IMR-90 (cell line): ENCODE measurements around the gene GUCY1A2.

Source experiments
- BHLHE40 ChIP-seq: fragments of 150-350 bp; IDR thresholded peaks from 2 replicates; pipeline ENCODE4 v1.6.1; 2016; ENCODE audit warnings: mild to moderate bottlenecking, low read depth, low read length
- CEBPB ChIP-seq: IDR thresholded peaks from 2 replicates; pipeline ENCODE4 v1.6.1; 2012; ENCODE audit warnings: low read depth, low read length, improper control_type of control experiment
- CHD1 ChIP-seq: IDR thresholded peaks from 2 replicates; pipeline ENCODE4 v1.6.1; 2012; ENCODE audit warnings: low read depth, low read length, improper control_type of control experiment
- CTCF ChIP-seq: conservative IDR thresholded peaks from 2 replicates; pipeline ENCODE4 v1.5.1; 2012; ENCODE audit warnings: mild to moderate bottlenecking, low read depth, low read length, improper control_type of control experiment
- FOS ChIP-seq: fragments of 150-350 bp; IDR thresholded peaks from 2 replicates; pipeline ENCODE4 v1.6.1; 2016; ENCODE audit warnings: low read depth, low read length
- MAFK ChIP-seq: IDR thresholded peaks from 2 replicates; pipeline ENCODE4 v1.6.1; 2012; ENCODE audit warnings: low read depth, low read length, improper control_type of control experiment
- MXI1 ChIP-seq: IDR thresholded peaks from 2 replicates; pipeline ENCODE4 v1.6.1; 2012; ENCODE audit warnings: low read depth, mild to moderate bottlenecking, low read length, moderate library complexity, borderline replicate concordance
- NFE2L2 ChIP-seq: fragments of 150-350 bp; IDR thresholded peaks from 2 replicates; pipeline ENCODE4 v1.6.1; 2016; ENCODE audit warnings: low read depth, mild to moderate bottlenecking, low read length
- POLR2A ChIP-seq: IDR thresholded peaks from 2 replicates; pipeline ENCODE4 v1.6.1; 2012; ENCODE audit warnings: mild to moderate bottlenecking, low read depth, low read length
- RAD21 ChIP-seq: IDR thresholded peaks from 2 replicates; pipeline ENCODE4 v1.6.1; 2012; ENCODE audit warnings: low read length, improper control_type of control experiment
- RCOR1 ChIP-seq: IDR thresholded peaks from 2 replicates; pipeline ENCODE4 v1.6.1; 2012; ENCODE audit warnings: mild to moderate bottlenecking, low read length, improper control_type of control experiment; ENCODE audit not compliant: insufficient replicate concordance
- RFX5 ChIP-seq: IDR thresholded peaks from 2 replicates; pipeline ENCODE4 v1.8.0; 2012; ENCODE audit warnings: low read depth, mild to moderate bottlenecking, low read length, moderate library complexity
- SMC3 ChIP-seq: fragments of 150-350 bp; IDR thresholded peaks from 2 replicates; pipeline ENCODE4 v1.6.1; 2016; ENCODE audit warnings: low read depth, mild to moderate bottlenecking, antibody characterized with exemption, low read length, moderate library complexity
- USF2 ChIP-seq: fragments of 150-350 bp; IDR thresholded peaks from 2 replicates; pipeline ENCODE4 v1.6.1; 2017; ENCODE audit warnings: mild to moderate bottlenecking, antibody characterized with exemption, low read length, low read depth

GRCh38 chr11:106694501-106694900 is 323.8 kb downstream of the GUCY1A2 start:
- TF ChIP-seq MXI1 (no peak), CTCF (no peak), NFE2L2 (no peak), BHLHE40 (no peak), RFX5 (no peak), CEBPB (no peak), MAFK (no peak), POLR2A (no peak), USF2 (no peak), RAD21 (no peak), FOS (no peak), RCOR1 (no peak), CHD1 (no peak), SMC3 (no peak)
